IMR-90 (cell line): ENCODE measurements around the gene GUCY2F. TPM values are rescaled to one million over a fixed set of nuclear protein-coding genes. Genes with fewer than 3 reads are reported as not detected.

Source experiments
- ATAC-seq: fragments of 200-7000 bp; cut with Tn5 transposase; 2 replicates; pipeline ENCODE4 v1.9.1; 2020; ENCODE audit warnings: low read depth, mild to moderate bottlenecking, moderate library complexity
- BruUV-seq: library from RNA; stranded (reverse); fragments of 400-500 nt; replicated peaks from 2 replicates; lab custom pipeline; 2021; lab: Mats Ljungman, UMichigan
- CTCF ChIA-PET: fragments of 300-600 bp; formaldehyde crosslinking; extraction: SDS; loops from one replicate; lab custom pipeline; 2021; ENCODE audit warnings: antibody characterized with exemption; lab: Yijun Ruan, JAX
- POLR2A ChIA-PET: fragments of 300-600 bp; sonication (Branson Sonifier 250); formaldehyde crosslinking; loops from one replicate; lab custom pipeline; 2022; ENCODE audit warnings: antibody characterized with exemption; ENCODE audit not compliant: unreplicated experiment; lab: Charles Lee
- DNase-seq: peaks from one replicate; pipeline ENCODE4 v3.0.0; 2013
- H2AFZ ChIP-seq: replicated peaks from 2 replicates; pipeline ENCODE3; 2013; ENCODE audit warnings: low read length, mild to moderate bottlenecking; ENCODE audit not compliant: poor library complexity
- H2AK5ac ChIP-seq: 2 replicates; pipeline ENCODE4 v1.6.1; 2013; ENCODE audit warnings: low read depth, low read length, inconsistent platforms
- H2AK9ac ChIP-seq: replicated peaks from 2 replicates; pipeline ENCODE3; 2013; ENCODE audit warnings: mild to moderate bottlenecking, low read depth, low read length, moderate library complexity; ENCODE audit not compliant: poor library complexity
- H2BK120ac ChIP-seq: 2 replicates; pipeline ENCODE4 v1.6.1; 2013; ENCODE audit warnings: low read depth, low read length, inconsistent platforms
- H2BK15ac ChIP-seq: 3 replicates; pipeline ENCODE4 v1.6.1; 2013; ENCODE audit warnings: low read depth, low read length, inconsistent platforms
- H2BK20ac ChIP-seq: 2 replicates; pipeline ENCODE4 v1.6.1; 2013; ENCODE audit warnings: low read depth, mild to moderate bottlenecking, inconsistent platforms, low read length, moderate library complexity
- H2BK5ac ChIP-seq: 2 replicates; pipeline ENCODE4 v1.6.1; 2013; ENCODE audit warnings: mild to moderate bottlenecking, low read depth, low read length, inconsistent platforms; ENCODE audit not compliant: poor library complexity, severe bottlenecking
- H3K14ac ChIP-seq: replicated peaks from 2 replicates; pipeline ENCODE4 v1.6.1; 2013; ENCODE audit warnings: low read depth, low read length, inconsistent platforms
- H3K18ac ChIP-seq: 2 replicates; pipeline ENCODE4 v1.6.1; 2013; ENCODE audit warnings: low read depth, low read length, control low read depth
- H3K23ac ChIP-seq: 2 replicates; pipeline ENCODE4 v1.6.1; 2013; ENCODE audit warnings: low read depth, low read length, inconsistent platforms
- H3K27ac ChIP-seq: 2 replicates; pipeline ENCODE4 v1.5.1; 2013; ENCODE audit warnings: mild to moderate bottlenecking, control low read depth, low read length; ENCODE audit not compliant: insufficient read depth
- H3K27me3 ChIP-seq: 2 replicates; pipeline ENCODE4 v1.6.1; 2013; ENCODE audit warnings: low read length; ENCODE audit not compliant: control insufficient read depth, insufficient read depth
- H3K36me3 ChIP-seq: 2 replicates; pipeline ENCODE4 v1.6.1; 2013; ENCODE audit warnings: low read length, mixed read lengths; ENCODE audit not compliant: control insufficient read depth, insufficient read depth
- H3K4ac ChIP-seq: 2 replicates; pipeline ENCODE4 v1.6.1; 2013; ENCODE audit warnings: low read depth, low read length, inconsistent platforms
- H3K4me1 ChIP-seq: 2 replicates; pipeline ENCODE4 v1.6.1; 2013; ENCODE audit warnings: low read length, mixed read lengths; ENCODE audit not compliant: control insufficient read depth, insufficient read depth
- H3K4me2 ChIP-seq: 2 replicates; pipeline ENCODE4 v1.6.1; 2013; ENCODE audit warnings: low read depth, mild to moderate bottlenecking, control low read depth, low read length, moderate library complexity
- H3K4me3 ChIP-seq: 2 replicates; pipeline ENCODE4 v1.5.1; 2013; ENCODE audit warnings: low read depth, mild to moderate bottlenecking, control low read depth, low read length, moderate library complexity; ENCODE audit not compliant: insufficient read depth
- H3K56ac ChIP-seq: 2 replicates; pipeline ENCODE4 v1.6.1; 2013; ENCODE audit warnings: low read length, inconsistent platforms; ENCODE audit not compliant: insufficient read depth; ENCODE audit errors: extremely low read depth
- H3K79me1 ChIP-seq, 2 experiments: 2 replicates each; pipeline ENCODE4 v1.6.1; 2013; ENCODE audit warnings: low read length in 2 of 2, inconsistent platforms in 1 of 2, low read depth in 1 of 2
- H3K9ac ChIP-seq: 2 replicates; pipeline ENCODE4 v1.6.1; 2013; ENCODE audit warnings: low read depth, low read length, control low read depth
- H3K9me1 ChIP-seq: 2 replicates; pipeline ENCODE4 v1.6.1; 2013; ENCODE audit warnings: low read length, inconsistent platforms; ENCODE audit not compliant: insufficient read depth
- H3K9me3 ChIP-seq: 2 replicates; pipeline ENCODE4 v1.6.1; 2013; ENCODE audit warnings: low read length; ENCODE audit not compliant: control insufficient read depth, insufficient read depth
- H4K20me1 ChIP-seq: 2 replicates; pipeline ENCODE4 v1.6.1; 2013; ENCODE audit warnings: low read length, inconsistent platforms; ENCODE audit not compliant: insufficient read depth
- H4K5ac ChIP-seq: 2 replicates; pipeline ENCODE4 v1.6.1; 2013; ENCODE audit warnings: mild to moderate bottlenecking, low read depth, low read length, control low read depth
- H4K8ac ChIP-seq, 2 experiments: 2 replicates each; pipeline ENCODE4 v1.6.1; 2013; ENCODE audit warnings: low read depth in 2 of 2, low read length in 2 of 2, control low read depth in 1 of 2, inconsistent platforms in 1 of 2
- H4K91ac ChIP-seq: 2 replicates; pipeline ENCODE4 v1.6.1; 2013; ENCODE audit warnings: low read depth, low read length, inconsistent platforms; ENCODE audit not compliant: insufficient read depth
- BHLHE40 ChIP-seq: fragments of 150-350 bp; IDR thresholded peaks from 2 replicates; pipeline ENCODE4 v1.6.1; 2016; ENCODE audit warnings: mild to moderate bottlenecking, low read depth, low read length
- CEBPB ChIP-seq: IDR thresholded peaks from 2 replicates; pipeline ENCODE4 v1.6.1; 2012; ENCODE audit warnings: low read depth, low read length, improper control_type of control experiment
- CTCF ChIP-seq: conservative IDR thresholded peaks from 2 replicates; pipeline ENCODE4 v1.5.1; 2012; ENCODE audit warnings: mild to moderate bottlenecking, low read depth, low read length, improper control_type of control experiment
- FOS ChIP-seq: fragments of 150-350 bp; IDR thresholded peaks from 2 replicates; pipeline ENCODE4 v1.6.1; 2016; ENCODE audit warnings: low read depth, low read length
- MAFK ChIP-seq: IDR thresholded peaks from 2 replicates; pipeline ENCODE4 v1.6.1; 2012; ENCODE audit warnings: low read depth, low read length, improper control_type of control experiment
- MAZ ChIP-seq: IDR thresholded peaks from 2 replicates; pipeline ENCODE4 v1.6.1; 2012; ENCODE audit warnings: low read depth, mild to moderate bottlenecking, low read length, improper control_type of control experiment, moderate library complexity, borderline replicate concordance
- MXI1 ChIP-seq: IDR thresholded peaks from 2 replicates; pipeline ENCODE4 v1.6.1; 2012; ENCODE audit warnings: low read depth, mild to moderate bottlenecking, low read length, moderate library complexity, borderline replicate concordance
- NFE2L2 ChIP-seq: fragments of 150-350 bp; IDR thresholded peaks from 2 replicates; pipeline ENCODE4 v1.6.1; 2016; ENCODE audit warnings: low read depth, mild to moderate bottlenecking, low read length
- POLR2A ChIP-seq: IDR thresholded peaks from 2 replicates; pipeline ENCODE4 v1.6.1; 2012; ENCODE audit warnings: mild to moderate bottlenecking, low read depth, low read length
- RCOR1 ChIP-seq: IDR thresholded peaks from 2 replicates; pipeline ENCODE4 v1.6.1; 2012; ENCODE audit warnings: mild to moderate bottlenecking, low read length, improper control_type of control experiment; ENCODE audit not compliant: insufficient replicate concordance
- SMC3 ChIP-seq: fragments of 150-350 bp; IDR thresholded peaks from 2 replicates; pipeline ENCODE4 v1.6.1; 2016; ENCODE audit warnings: low read depth, mild to moderate bottlenecking, antibody characterized with exemption, low read length, moderate library complexity
- WGBS, 2 experiments: methylation state at CpG; one replicate each; pipeline versions ENCODE4 v1.1.5 to v1.1.7; 2013; ENCODE audit warnings: missing lambda C conversion rate in 2 of 2; ENCODE audit not compliant: insufficient read length in 1 of 2; ENCODE audit errors: extremely low coverage in 2 of 2; 5-methylcytosine and 5-hydroxymethylcytosine counted together
- dilution Hi-C: fragments of 300-500 bp; cut with HindIII; formaldehyde crosslinking; loops from one replicate; pipeline ENCODE4 v1.14.3; 2018; ENCODE audit warnings: low sequenced_read_pairs; ENCODE audit not compliant: unreplicated experiment
- in situ Hi-C: fragments of 300-500 bp; cut with MboI; formaldehyde crosslinking; loops from 3 replicates; pipeline ENCODE4 v1.14.3; 2019; ENCODE audit warnings: low sequenced_read_pairs, inconsistent platforms, mixed read lengths
- intact Hi-C: fragments of 100-400 bp; cut with micrococcal nuclease; formaldehyde crosslinking; loops from 2 replicates; pipeline ENCODE4 v1.10.0; 2022
- polyA plus RNA-seq, 3 experiments: library from polyadenylated mRNA; depleted of rRNA; stranded (reverse); fragments of >200 nt; gene quantifications; 2 replicates each; pipeline ENCODE4 v1.2.3, GENCODE V29; 2012; ENCODE audit warnings: low replicate concordance in 1 of 3
- total RNA-seq: library from RNA; depleted of rRNA; stranded (reverse); fragments of >200 nt; gene quantifications from 2 replicates; pipeline ENCODE4 v1.2.3, GENCODE V29; 2012
- TF ChIP-seq, protein P1 (sequence below): fragments of 150-350 bp; IDR thresholded peaks from 2 replicates; pipeline ENCODE4 v1.6.1; 2016; ENCODE audit warnings: low read depth, mild to moderate bottlenecking, low read length, moderate library complexity, borderline replicate concordance
- TF ChIP-seq, protein P2 (sequence below): fragments of 150-350 bp; IDR thresholded peaks from 2 replicates; pipeline ENCODE4 v1.6.1; 2017; ENCODE audit warnings: mild to moderate bottlenecking, antibody characterized with exemption, low read length, low read depth

The GUCY2F gene
- total and polyA plus RNA-seq, 2 of the 4 experiments (the other 2 are of a cell fraction) = not detected

DNA sequence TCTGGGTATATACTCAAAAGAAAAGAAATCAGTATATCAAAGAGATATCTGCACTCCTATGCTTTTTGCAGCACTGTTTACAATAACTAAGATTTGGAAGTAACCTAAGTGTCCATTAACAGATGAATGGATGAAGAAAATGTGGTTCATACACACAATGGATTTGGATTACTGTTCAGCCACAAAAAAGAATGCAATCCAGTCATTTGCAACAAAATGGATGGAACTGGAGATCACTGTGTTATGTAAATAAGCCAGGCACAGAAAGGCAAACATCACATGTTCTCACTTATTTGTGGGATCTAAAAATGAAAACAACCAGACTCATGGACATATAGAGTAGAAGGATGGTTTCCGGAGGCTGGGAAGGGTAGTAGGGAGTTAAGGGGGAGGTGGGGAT lies 37.1 kb upstream of the GUCY2F start:
- Histone ChIP-seq H3K23ac (no peak overlapping the region), H3K18ac (no peak overlapping the region), H2BK20ac (no peak overlapping the region), H3K36me3 (no peaks in the 10 kb centered on the region), H3K27ac (no peak overlapping the region), H3K27me3 (no peaks in the 10 kb centered on the region), H3K9me3 (no peaks in the 10 kb centered on the region), H4K20me1 (no peaks in the 10 kb centered on the region), H2BK5ac (no peak overlapping the region), H3K9me1 (no peaks in the 10 kb centered on the region), H4K8ac (no peak overlapping the region), H2AK5ac (no peak overlapping the region), H3K4me1 (no peaks in the 10 kb centered on the region), H4K5ac (no peak overlapping the region), H2AK9ac (no peak overlapping the region), H3K9ac (no peak overlapping the region), H2BK15ac (no peak overlapping the region), H2AFZ (no peak overlapping the region), H2BK120ac (no peak overlapping the region), H4K91ac (no peak overlapping the region), H3K56ac (no peak overlapping the region), H3K79me1 (no peaks in the 10 kb centered on the region), H3K4me3 (no peak overlapping the region), H3K4me2 (no peak overlapping the region), H3K14ac (no peak overlapping the region), H3K4ac (no peak overlapping the region)
- dilution Hi-C loops (no loop called here), intact Hi-C loops (no loop called here), in situ Hi-C loops (no loop called here)
- no TSS peak for BruUV-seq
- whole genome bisulfite sequencing, 2 experiments = no CpG with 5 or more reads among the region's 1 CpG
- ChIA-PET CTCF (interaction anchor here (0.6 kb wide), 1 partner anchor 140 kb away, joined by 3 read pairs; no protein-coding TSS in a partner anchor), POLR2A (no interaction called here)
- ATAC-seq = no peak
- TF ChIP-seq MXI1 (no peak), FOS (no peak), BHLHE40 (no peak), SMC3 (no peak), POLR2A (no peak), MAFK (no peak), MAZ (no peak), RCOR1 (no peak), CTCF (no peak), NFE2L2 (no peak), CEBPB (no peak)
- TF ChIP-seq, protein P1, sequence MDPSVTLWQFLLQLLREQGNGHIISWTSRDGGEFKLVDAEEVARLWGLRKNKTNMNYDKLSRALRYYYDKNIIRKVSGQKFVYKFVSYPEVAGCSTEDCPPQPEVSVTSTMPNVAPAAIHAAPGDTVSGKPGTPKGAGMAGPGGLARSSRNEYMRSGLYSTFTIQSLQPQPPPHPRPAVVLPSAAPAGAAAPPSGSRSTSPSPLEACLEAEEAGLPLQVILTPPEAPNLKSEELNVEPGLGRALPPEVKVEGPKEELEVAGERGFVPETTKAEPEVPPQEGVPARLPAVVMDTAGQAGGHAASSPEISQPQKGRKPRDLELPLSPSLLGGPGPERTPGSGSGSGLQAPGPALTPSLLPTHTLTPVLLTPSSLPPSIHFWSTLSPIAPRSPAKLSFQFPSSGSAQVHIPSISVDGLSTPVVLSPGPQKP = no peak
- TF ChIP-seq, protein P2, sequence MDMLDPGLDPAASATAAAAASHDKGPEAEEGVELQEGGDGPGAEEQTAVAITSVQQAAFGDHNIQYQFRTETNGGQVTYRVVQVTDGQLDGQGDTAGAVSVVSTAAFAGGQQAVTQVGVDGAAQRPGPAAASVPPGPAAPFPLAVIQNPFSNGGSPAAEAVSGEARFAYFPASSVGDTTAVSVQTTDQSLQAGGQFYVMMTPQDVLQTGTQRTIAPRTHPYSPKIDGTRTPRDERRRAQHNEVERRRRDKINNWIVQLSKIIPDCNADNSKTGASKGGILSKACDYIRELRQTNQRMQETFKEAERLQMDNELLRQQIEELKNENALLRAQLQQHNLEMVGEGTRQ = no peak
- DNase-seq = no peak
